ENCODE data around the gene SPDYC.
A peak's percentile ranks its signal among the peaks of the same experiment; 100 is the strongest.

SPDYC gene

DNA sequence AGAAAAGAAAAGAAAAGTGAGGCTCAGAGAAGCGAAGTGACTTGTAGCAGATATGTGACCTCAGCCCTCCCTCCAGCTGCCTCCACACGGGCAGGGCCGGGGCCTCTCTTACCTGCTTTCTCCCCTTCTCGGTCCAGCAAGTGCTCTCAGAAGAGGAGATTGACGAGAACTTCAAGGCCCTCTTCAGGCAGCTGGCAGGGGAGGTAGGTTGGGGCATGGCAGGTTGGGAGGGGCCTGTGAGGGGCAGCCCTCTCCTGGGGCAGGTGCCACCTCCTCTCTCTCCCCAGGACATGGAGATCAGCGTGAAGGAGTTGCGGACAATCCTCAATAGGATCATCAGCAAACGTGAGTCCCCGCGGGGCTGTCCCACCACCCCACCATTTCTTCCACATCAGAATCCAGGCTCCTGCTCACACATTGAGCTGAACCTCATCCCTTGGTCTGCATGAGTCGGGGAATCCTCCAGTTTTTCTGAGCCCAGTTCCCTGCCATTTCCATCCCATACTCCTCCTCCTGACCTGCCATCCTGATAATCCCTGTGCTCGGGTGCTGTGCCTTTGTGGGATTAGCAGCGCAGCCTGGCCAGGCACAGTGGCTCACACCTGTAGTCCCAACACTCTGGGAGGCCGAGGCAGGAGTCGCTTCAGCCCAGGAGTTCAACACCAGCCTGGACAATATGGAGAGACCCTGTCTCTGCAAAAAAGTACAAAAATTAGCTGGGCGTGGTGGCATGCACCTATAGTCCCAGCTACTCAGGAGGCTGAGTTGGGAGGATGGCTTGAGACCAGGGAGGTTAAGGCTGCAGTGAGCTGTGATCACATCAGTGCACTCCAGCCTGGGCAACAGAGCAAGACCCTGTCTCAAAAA is 38.1 kb downstream of the SPDYC start:
- DNase-seq = no peak

DNA sequence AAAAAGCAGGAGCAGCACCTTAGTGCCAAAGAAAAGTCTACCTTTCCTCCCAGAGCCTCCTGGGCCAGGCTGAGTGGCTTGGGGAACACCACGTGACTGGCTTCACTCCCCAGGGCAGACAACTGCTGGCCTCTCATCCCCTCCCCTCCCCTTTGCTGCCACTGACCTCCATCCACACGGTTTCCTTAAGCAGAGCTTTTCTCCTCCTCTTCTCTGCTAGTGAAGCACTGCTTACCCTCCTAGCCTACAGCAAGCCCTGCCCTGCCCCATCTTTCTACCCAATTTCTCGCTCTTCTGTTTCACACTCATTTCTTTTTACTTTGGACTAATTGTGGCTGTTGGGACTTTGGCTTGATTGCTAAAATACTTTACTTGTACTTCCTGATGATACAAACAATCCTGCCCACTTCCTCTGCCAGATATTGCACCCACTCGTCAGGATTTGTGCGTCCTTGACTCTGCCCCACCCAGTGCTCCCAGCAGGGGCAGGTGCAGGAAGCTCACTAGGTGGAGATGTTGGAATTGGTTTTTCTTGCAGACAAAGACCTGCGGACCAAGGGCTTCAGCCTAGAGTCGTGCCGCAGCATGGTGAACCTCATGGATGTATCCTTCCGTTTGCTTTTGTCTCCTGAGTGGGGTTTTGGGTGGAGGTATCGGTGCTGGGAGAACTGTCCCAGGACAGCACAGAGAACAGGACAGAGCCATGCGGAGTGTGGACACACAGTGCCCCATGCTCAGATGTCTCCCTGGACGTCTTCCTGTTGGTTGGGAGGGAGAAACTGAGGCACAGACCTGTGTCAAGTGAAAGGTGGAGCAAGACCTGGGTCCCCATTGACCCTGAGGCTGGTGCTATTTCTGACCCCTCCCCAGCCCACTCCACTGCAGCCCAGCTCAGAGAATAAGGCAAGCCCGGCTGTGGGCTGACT is 39.0 kb downstream of the SPDYC start:
- DNase-seq = no peak

DNA sequence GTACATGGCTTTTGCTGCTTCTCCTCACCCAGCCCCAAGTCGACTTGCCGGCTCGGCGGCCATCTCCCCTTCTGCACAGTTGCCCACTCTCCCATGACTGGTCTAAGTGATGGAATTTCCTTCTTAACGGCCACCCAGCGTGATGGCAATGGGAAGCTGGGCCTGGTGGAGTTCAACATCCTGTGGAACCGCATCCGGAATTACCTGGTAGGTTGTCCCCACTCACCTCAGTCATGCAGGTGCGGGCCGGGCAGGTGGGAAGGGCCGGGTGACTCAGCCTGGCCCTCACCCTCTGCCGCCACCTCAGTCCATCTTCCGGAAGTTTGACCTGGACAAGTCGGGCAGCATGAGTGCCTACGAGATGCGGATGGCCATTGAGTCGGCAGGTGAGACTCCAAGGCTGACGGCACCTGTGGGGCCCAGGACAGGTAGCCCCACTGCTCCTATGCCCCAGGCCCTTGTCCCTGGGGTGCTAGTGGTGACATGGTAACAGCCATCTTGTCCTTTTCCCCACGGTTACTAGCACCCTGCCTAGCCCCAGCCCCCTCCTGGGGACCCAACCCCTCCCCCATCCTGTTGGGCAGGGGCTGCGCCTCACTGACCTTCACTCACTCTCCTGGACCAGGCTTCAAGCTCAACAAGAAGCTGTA is 39.8 kb downstream of the SPDYC start:
- DNase-seq = no peak

DNA sequence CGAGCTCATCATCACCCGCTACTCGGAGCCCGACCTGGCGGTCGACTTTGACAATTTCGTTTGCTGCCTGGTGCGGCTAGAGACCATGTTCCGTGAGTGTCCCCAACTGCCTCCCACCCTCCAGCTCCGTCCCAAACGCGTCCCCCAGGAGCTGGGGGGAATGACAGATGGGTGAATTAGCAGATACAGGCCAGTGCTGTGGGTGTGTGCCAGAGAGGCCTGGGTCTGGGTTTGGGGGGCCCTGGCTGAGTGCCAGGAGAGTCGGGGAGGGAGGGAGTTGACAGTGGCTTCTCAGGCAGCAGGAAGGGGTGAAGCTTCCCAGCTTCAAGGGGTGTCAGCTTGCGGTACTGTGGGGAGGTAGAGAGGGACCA is 40.3 kb downstream of the SPDYC start:
- no peak for DNase-seq

DNA sequence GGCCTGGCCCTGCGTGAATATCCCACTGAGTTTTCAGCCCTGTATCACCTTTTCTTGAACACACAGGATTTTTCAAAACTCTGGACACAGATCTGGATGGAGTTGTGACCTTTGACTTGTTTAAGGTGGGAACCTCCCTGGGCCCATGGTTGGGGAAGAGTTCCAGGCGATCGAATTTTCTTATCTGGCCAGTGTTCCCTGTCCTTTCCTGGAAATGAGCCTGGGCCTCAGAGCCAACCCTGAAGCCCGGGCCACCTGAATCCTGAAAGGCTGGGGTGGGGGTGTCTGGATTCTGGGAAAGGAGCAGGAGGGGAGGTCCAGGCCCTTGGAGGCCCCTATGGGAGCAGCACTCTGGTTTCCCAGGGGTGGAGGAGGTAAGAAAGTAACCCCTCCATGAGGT is 40.7 kb downstream of the SPDYC start:
- no peak for DNase-seq

DNA sequence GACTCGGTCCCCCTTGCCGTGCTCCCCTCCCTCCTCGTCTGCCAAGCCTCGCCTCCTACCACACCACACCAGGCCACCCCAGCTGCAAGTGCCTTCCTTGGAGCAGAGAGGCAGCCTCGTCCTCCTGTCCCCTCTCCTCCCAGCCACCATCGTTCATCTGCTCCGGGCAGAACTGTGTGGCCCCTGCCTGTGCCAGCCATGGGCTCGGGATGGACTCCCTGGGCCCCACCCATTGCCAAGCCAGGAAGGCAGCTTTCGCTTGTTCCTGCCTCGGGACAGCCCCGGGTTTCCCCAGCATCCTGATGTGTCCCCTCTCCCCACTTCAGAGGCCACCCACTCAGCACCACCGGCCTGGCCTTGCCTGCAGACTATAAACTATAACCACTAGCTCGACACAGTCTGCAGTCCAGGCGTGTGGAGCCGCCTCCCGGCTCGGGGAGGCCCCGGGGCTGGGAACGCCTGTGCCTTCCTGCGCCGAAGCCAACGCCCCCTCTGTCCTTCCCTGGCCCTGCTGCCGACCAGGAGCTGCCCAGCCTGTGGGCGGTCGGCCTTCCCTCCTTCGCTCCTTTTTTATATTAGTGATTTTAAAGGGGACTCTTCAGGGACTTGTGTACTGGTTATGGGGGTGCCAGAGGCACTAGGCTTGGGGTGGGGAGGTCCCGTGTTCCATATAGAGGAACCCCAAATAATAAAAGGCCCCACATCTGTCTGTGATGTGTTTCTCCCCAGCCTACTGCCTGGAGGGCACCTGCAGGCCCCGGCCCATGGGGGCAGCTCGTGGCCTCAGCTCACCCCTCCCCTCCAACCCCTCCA is 41.5 kb downstream of the SPDYC start:
- DNase-seq = peak; percentile 16

DNA sequence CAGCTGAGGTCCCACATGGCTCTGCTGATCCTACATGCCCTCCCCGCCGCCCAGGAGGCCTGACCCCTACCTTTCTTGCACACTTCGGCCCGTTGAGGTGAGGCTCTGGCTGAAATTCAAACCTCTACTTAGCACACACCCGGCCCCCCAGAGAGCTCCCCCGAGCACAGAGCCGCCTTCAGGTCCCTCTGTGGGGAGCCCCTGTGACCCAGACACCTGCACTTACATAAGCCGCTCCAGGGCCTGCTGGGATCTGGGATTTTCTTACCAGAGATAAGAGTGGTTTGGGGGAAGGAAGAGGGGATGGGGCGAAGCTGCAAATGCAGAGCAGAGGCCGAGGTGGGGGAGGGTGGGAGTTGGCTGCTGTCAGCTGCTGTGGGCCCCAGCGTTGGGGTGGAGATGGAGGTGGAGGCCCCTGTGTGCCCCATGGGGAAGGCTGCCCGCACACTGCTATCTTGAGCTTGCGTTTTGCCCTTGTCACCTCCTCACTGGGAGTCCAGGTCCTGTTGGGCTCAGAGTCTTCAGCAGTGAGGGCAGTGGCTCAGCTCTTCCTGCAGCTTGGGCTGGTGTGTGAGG is 42.3 kb downstream of the SPDYC start:
- no peak for DNase-seq

DNA sequence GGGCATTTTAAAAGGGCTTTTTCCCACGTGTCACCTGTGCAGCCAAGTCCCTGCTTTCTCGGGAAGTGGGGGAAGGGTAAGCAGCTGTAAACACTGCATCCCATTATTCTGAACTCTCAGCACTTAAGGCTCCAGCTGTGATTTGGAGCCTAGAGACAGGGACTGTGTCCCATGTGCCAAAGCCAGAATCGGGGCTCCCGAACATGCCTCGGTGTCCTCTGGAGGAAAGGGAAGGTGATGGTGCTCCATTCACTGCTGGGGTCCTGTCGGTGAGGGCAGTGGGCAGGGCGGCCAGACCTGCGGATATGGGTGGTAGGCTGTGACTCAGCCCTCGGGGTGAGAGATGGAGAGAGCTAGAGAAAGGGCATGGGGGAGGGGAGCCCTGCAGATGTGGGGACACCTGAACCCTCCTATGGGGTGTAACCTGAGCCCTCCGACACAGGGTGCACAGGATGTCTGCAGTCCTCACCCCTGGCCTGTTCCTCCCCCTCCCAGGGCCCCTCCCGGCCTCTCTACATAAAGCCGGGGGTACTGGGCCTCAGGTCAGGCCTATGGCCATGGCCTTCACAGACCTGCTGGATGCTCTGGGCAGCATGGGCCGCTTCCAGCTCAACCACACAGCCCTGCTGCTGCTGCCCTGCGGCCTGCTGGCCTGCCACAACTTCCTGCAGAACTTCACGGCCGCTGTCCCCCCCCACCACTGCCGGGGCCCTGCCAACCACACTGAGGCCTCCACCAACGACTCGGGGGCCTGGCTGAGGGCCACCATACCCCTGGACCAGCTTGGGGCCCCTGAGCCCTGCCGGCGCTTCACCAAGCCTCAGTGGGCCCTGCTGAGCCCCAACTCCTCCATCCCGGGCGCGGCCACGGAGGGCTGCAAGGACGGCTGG is 43.5 kb downstream of the SPDYC start:
- no peak for DNase-seq

DNA sequence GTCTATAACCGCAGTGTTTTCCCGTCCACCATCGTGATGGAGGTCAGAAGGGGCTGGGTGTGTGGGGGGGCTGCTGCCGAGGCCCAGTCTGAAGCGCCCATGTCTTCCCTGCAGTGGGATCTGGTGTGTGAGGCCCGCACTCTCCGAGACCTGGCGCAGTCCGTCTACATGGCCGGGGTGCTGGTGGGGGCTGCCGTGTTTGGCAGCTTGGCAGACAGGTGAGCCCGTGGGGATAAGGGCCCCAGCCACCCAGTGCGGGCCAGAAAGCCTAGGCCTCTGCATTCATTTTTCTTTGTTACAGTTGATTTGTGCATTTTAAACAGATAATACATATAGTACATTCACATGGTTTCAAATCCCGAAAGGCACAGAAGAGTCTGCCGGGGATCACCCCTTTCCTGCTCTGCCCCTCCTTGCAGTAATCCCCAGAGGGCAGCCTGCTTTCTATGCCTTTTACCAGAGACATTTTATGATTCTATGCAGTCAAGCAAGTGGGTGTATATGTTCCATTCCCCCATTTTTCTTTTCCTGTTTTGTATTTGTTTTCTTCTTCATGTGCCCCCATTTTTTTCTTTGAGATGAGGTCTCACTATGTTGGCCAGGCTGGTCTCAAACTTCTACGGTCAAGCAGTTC is 44.3 kb downstream of the SPDYC start:
- DNase-seq = no peak

DNA sequence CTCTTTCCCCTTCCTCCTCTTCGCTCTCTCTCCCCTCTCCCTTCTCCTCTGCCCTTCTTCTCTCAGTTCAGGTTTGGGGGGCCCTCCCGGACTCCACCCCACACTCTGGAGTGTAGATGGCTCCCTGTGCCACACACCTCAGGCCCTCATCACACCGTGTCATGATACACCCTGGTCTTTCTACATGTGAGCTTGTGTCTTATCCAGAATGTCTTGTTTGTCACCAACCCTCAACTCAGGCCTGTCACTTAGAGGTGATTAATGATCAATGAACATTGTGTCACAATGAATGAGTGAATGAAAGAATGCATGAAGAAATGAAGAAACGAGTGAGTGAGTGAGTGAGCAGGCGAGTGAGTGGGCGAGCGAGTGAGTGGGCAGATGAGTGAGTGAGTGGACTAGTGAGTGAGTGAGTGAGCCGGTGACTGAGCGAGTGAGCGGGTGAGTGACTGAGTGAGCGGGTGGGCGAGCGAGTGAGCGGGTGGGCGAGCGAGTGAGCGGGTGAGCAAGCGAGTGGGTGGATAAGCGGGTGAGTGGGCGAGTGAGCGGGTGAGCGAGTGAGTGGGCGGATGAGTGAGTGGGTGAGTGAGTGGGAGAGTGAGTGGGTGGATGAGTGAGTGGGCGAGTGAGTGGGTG is 45.5 kb downstream of the SPDYC start:
- no peak for DNase-seq

DNA sequence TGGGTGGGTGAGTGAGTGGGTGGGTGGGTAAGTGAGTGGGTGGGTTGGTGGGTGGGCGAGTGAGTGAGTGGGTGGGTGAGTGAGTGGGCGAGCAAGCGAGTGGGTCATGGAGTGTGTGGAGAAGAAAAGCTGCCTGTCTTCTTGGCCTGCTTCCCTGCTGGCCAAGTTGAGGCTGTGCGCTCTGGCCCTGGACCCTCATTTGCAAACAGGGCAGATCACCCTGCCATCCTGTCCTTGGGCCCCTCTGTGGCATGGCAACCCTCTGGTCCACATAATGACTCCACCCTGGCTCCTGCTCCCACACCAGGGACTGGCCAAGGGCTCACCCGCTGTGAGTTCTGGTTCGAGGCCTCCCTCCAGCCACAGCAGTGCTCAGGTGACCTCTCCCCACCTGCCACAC is 46.8 kb downstream of the SPDYC start:
- DNase-seq = no peak

DNA sequence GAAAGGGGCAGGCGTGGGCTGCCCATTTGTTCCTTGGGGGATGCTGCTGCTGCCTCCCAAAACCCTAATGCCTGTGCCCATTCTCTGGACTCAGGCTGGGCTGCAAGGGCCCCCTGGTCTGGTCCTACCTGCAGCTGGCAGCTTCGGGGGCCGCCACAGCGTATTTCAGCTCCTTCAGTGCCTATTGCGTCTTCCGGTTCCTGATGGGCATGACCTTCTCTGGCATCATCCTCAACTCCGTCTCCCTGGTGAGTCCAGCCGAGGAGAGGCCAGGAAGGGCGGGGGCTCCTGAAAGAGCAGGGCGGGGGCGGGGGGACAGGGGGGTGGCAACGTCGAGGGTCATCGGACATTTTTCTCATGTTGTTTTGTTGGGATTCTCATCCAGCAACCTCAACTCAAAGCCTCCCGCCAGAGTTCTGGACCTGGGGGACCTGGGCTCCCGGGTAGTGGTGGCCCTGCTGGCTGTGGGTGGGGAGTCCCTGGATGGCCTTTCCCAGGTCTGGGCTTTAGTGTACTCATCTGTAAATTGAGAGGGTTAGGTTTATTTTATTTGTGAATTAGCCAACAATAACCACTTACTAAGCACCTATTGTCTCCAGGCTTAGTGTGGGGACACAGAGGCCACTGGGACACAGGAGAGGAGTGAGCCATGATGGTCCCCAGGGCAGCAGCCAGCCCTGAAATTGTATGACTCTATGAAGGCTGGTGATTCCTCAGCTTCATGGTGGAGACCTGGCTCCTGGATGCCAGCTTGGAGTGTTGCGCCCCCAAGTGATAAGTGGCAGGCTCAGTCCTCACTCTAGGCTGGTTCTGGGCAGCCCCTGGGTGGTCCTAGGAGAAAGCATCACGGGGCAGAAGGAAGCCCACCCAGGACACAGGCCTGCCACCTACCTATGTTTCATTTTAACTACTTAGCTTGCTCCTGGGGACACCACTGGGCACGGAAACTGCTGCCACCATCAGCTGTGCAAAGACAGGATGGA is 47.7 kb downstream of the SPDYC start:
- no peak for DNase-seq

DNA sequence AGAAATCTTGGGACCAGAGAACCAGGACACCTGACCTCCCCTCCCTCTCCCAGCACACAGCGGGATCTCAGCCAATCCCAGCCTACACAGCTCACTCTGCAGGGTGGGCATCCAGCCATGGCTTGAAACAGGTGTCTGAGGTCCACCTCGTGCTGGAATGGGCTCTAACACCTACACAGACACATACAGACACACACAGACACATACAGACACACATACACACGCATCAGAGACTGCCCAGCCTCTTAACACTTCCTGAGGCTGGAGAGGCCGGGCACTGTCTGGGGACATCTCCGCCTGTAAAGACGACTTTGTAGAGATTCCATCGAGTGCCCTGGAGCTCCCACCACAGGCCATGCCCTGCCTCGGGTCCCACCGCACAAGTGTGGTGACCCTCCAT is 48.4 kb downstream of the SPDYC start:
- DNase-seq = no peak

DNA sequence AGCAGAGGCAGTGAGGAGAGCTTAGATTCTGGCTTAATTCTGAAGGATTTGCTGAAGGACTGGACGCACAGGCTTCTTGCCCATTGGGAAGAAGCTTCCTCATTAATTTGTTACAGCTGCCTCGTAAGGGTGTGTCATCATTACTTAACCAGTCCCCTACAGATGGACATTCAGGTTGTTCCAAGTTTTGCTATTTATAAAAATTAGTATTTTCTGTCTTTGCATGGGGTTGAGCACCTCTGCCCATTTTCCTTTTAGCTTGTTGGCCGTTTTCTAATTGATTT is 49.8 kb downstream of the SPDYC start:
- DNase-seq = no peak

DNA sequence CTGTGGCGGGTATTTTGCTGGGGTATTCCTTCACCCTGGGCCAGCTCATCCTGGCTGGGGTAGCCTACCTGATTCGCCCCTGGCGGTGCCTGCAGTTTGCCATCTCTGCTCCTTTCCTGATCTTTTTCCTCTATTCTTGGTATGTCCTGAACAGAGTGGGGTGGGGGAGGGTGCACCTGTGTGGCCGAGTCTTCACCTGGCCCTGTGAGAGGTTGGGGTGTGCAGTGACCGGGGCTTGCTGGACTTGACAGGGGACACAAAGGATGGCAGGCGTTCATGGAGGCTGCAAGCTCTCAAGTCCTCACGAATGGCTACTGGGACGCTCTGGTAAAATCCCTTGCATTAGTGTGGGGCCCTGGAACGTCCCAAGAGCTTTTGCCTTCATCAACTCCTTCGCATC is 51.0 kb downstream of the SPDYC start:
- DNase-seq = no peak
